Trophoblast cell (in vitro differentiated cells and primary cell): Measurements from ENCODE around the gene TENM4.

Source experiments
- DNase-seq, 2 donors: peaks; one replicate each; pipeline ENCODE4 v3.0.0-alpha.2; 2016
- H2AFZ ChIP-seq: 2 replicates; pipeline ENCODE4 v1.6.1; 2013; ENCODE audit warnings: low read length, moderate library complexity, mild to moderate bottlenecking; ENCODE audit not compliant: insufficient read depth, poor library complexity
- H2AK5ac ChIP-seq: 2 replicates; pipeline ENCODE4 v1.6.1; 2013; ENCODE audit warnings: mild to moderate bottlenecking, low read length
- H2BK120ac ChIP-seq: 2 replicates; pipeline ENCODE4 v1.6.1; 2013; ENCODE audit warnings: low read length, mild to moderate bottlenecking, moderate library complexity; ENCODE audit not compliant: insufficient read depth, poor library complexity
- H2BK12ac ChIP-seq: 2 replicates; pipeline ENCODE4 v1.6.1; 2013; ENCODE audit warnings: mild to moderate bottlenecking, low read length, moderate library complexity
- H2BK5ac ChIP-seq: 2 replicates; pipeline ENCODE4 v1.6.1; 2013; ENCODE audit warnings: low read length, low read depth, moderate library complexity, mild to moderate bottlenecking; ENCODE audit not compliant: poor library complexity
- H3K14ac ChIP-seq: 2 replicates; pipeline ENCODE4 v1.6.1; 2013; ENCODE audit warnings: mild to moderate bottlenecking, low read length
- H3K18ac ChIP-seq: 2 replicates; pipeline ENCODE4 v1.6.1; 2013; ENCODE audit warnings: mild to moderate bottlenecking, low read length
- H3K23ac ChIP-seq: 2 replicates; pipeline ENCODE4 v1.6.1; 2013; ENCODE audit warnings: low read length
- H3K27ac ChIP-seq: 2 replicates; pipeline ENCODE4 v1.5.1; 2013; ENCODE audit warnings: low read depth, mild to moderate bottlenecking, inconsistent platforms, low read length, moderate library complexity
- H3K27me3 ChIP-seq: 2 replicates; pipeline ENCODE4 v1.6.1; 2013; ENCODE audit warnings: inconsistent platforms, mild to moderate bottlenecking, low read length, moderate library complexity; ENCODE audit not compliant: insufficient read depth
- H3K36me3 ChIP-seq, 2 experiments: 1 replicate in 1 of 2; 2 replicates in 1 of 2; pipeline ENCODE4 v1.6.1; 2013; ENCODE audit warnings: low read length in 2 of 2, mild to moderate bottlenecking in 2 of 2, moderate library complexity in 1 of 2; ENCODE audit not compliant: insufficient read depth in 2 of 2, control insufficient read depth in 1 of 2
- H3K4ac ChIP-seq: 2 replicates; pipeline ENCODE4 v1.6.1; 2013; ENCODE audit warnings: low read depth, mild to moderate bottlenecking, low read length, moderate library complexity
- H3K4me1 ChIP-seq, 2 experiments: 1 replicate in 1 of 2; 2 replicates in 1 of 2; pipeline ENCODE4 v1.6.1; 2013; ENCODE audit warnings: low read length in 2 of 2, mild to moderate bottlenecking in 2 of 2, moderate library complexity in 1 of 2; ENCODE audit not compliant: insufficient read depth in 2 of 2, control insufficient read depth in 1 of 2
- H3K4me2 ChIP-seq: 2 replicates; pipeline ENCODE4 v1.6.1; 2013; ENCODE audit warnings: inconsistent platforms, mild to moderate bottlenecking, low read length, moderate library complexity
- H3K4me3 ChIP-seq: 2 replicates; pipeline ENCODE4 v1.5.1; 2013; ENCODE audit warnings: mild to moderate bottlenecking, low read depth, low read length, inconsistent platforms
- H3K79me1 ChIP-seq: one replicate; pipeline ENCODE4 v1.6.1; 2013; ENCODE audit warnings: low read length
- H3K79me2 ChIP-seq: 2 replicates; pipeline ENCODE4 v1.6.1; 2013; ENCODE audit warnings: low read length, mild to moderate bottlenecking; ENCODE audit not compliant: control insufficient read depth, insufficient read depth, poor library complexity
- H3K9ac ChIP-seq: 2 replicates; pipeline ENCODE4 v1.6.1; 2013; ENCODE audit warnings: mild to moderate bottlenecking, low read length
- H3K9me3 ChIP-seq: 2 replicates; pipeline ENCODE4 v1.6.1; 2013; ENCODE audit warnings: low read depth, mild to moderate bottlenecking, control low read depth, inconsistent platforms, low read length; ENCODE audit not compliant: insufficient read depth
- H4K12ac ChIP-seq: 2 replicates; pipeline ENCODE4 v1.6.1; 2013; ENCODE audit warnings: low read depth, mild to moderate bottlenecking, low read length, moderate library complexity
- H4K8ac ChIP-seq: 2 replicates; pipeline ENCODE4 v1.6.1; 2013; ENCODE audit warnings: low read depth, mild to moderate bottlenecking, low read length, moderate library complexity
- H4K91ac ChIP-seq: one replicate; pipeline ENCODE4 v1.6.1; 2013; ENCODE audit warnings: low read depth, mild to moderate bottlenecking, low read length, moderate library complexity
- WGBS: extraction: QIAGEN DNeasy Blood & Tissue Kit; methylation state at CpG from one replicate; pipeline ENCODE4 v1.1.7; 2013; ENCODE audit warnings: missing lambda C conversion rate; ENCODE audit not compliant: insufficient read length, insufficient coverage; ENCODE audit errors: extremely low coverage; 5-methylcytosine and 5-hydroxymethylcytosine counted together

TENM4 gene

DNA sequence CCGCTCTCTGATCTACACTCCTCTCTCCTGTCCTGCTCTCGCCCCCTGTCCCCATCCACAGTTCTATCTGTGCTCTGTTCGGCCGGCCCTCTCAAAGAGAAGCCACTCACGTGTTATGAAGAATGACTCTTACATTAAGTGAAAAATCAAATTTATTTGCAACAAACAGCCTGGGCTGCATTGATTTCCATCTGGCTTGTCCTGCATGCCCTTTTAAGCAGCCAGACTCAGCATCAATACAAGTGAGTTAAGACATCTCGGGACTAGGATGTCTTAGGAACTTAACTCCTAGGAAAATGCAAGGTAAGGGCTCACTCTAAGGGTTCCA, 373.5 kb downstream of the TENM4 start:
- Histone ChIP-seq H3K4me1 (peaks cover 0 to 4% of the 10 kb centered on the region in 2 experiments), H4K12ac (no peak overlapping the region), H2AK5ac (no peak overlapping the region), H3K27me3 (no peaks in the 10 kb centered on the region), H2BK12ac (no peak overlapping the region), H3K23ac (no peak overlapping the region), H4K91ac (no peak overlapping the region), H3K27ac (no peak overlapping the region), H3K9ac (no peak overlapping the region), H3K79me2 (no peaks in the 10 kb centered on the region), H3K18ac (no peak overlapping the region), H3K14ac (no peak overlapping the region), H3K4me2 (no peak overlapping the region), H3K36me3 (peaks cover 26 to 46% of the 10 kb centered on the region in 2 experiments), H3K4me3 (no peak overlapping the region), H2AFZ (no peak overlapping the region), H2BK5ac (no peak overlapping the region), H3K4ac (no peak overlapping the region), H3K9me3 (peaks cover 2% of the 10 kb centered on the region), H2BK120ac (no peak overlapping the region), H3K79me1 (no peaks in the 10 kb centered on the region), H4K8ac (no peak overlapping the region)
- no peak for DNase-seq
- no CpG with 5 or more reads among the region's 6 CpGs for WGBS

GRCh38 chr11:79066456-79067351, 374.1 kb downstream of the TENM4 start:
- H2BK120ac ChIP-seq: no peak overlapping the region
- H3K4me3 ChIP-seq: peak overlapping the region; percentile 27
- no peaks in the 10 kb centered on the region for H3K79me1 ChIP-seq
- H3K4ac ChIP-seq: no peak overlapping the region
- DNase-seq: no peak
- peaks cover 2% of the 10 kb centered on the region for H3K9me3 ChIP-seq
- no peak overlapping the region for H3K9ac ChIP-seq
- no peak overlapping the region for H3K14ac ChIP-seq
- WGBS: no CpG with 5 or more reads among the region's 28 CpGs
- H4K8ac ChIP-seq: no peak overlapping the region
- H4K12ac ChIP-seq: no peak overlapping the region
- no peak overlapping the region for H3K18ac ChIP-seq
- H2AFZ ChIP-seq: no peak overlapping the region
- H2AK5ac ChIP-seq: no peak overlapping the region
- no peak overlapping the region for H3K4me2 ChIP-seq
- no peak overlapping the region for H3K27ac ChIP-seq
- H3K36me3 ChIP-seq: peaks cover 26 to 44% of the 10 kb centered on the region in 2 experiments
- no peak overlapping the region for H3K23ac ChIP-seq
- H2BK5ac ChIP-seq: no peak overlapping the region
- no peaks in the 10 kb centered on the region for H3K79me2 ChIP-seq
- no peak overlapping the region for H4K91ac ChIP-seq
- H3K4me1 ChIP-seq: peaks cover 0 to 4% of the 10 kb centered on the region in 2 experiments
- no peaks in the 10 kb centered on the region for H3K27me3 ChIP-seq
- H2BK12ac ChIP-seq: no peak overlapping the region

GRCh38 chr11:79062814-79063762, 377.7 kb downstream of the TENM4 start:
- Histone ChIP-seq H2AK5ac (no peak overlapping the region), H3K4me3 (no peak overlapping the region), H3K27ac (no peak overlapping the region), H3K4ac (peak overlapping the region; percentile 21), H2BK5ac (no peak overlapping the region), H3K23ac (no peak overlapping the region), H3K4me1 (peaks cover 15 to 19% of the 10 kb centered on the region in 2 experiments), H4K91ac (peak overlapping the region; percentile 25), H3K9me3 (peaks cover 2% of the 10 kb centered on the region), H2AFZ (no peak overlapping the region), H3K36me3 (peaks cover 12 to 26% of the 10 kb centered on the region in 2 experiments), H3K18ac (peak overlapping the region; percentile 45), H3K14ac (peak overlapping the region; percentile 20), H3K9ac (no peak overlapping the region), H3K79me1 (no peaks in the 10 kb centered on the region), H2BK120ac (no peak overlapping the region), H3K79me2 (no peaks in the 10 kb centered on the region), H3K27me3 (no peaks in the 10 kb centered on the region), H2BK12ac (peak overlapping the region; percentile 8), H4K8ac (no peak overlapping the region), H3K4me2 (no peak overlapping the region), H4K12ac (no peak overlapping the region)
- DNase-seq: peak; percentile 10 to 52
- no CpG with 5 or more reads among the region's 16 CpGs for whole genome bisulfite sequencing

DNA sequence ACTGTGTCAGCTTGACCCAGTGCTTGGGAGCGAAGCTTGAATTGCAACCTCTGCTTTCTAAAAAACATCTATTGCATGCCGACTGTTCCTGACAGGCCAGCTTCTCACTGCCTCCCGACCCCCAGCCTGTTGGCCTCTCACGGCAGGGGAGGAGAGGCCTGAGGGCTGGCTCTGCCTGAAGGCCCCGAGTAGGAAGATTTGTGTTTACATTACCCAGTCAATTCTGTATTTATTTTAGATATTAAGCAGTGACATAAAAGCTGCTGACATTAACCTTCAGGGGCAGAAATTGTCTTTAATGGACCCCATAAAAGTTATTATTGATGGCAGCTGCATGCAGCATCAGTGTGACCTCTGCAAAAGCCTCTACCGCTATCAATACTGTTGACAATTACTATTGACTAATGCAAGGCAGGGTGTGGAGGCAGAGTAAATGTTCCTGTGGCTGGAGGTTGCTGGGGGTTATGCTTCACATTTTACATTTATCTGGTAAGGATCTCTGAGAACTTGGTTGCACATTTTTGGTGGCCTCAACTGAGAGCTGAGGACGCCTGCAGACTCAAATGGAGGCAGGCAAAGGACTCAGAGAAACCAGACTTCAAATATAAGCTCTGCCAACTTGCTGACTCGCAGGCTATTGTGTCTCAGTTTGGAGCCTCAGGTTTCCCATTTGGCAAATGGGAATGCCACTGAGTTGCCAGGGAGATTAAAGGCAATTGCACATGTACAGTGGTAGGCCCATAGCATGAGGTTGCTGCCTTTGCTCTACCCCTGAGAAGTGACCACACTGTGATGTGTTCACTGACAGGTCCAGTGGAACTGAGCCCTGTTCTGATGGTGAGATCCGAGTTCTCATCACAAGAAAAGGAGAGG, 380.5 kb downstream of the TENM4 start:
- no peaks in the 10 kb centered on the region for H3K79me2 ChIP-seq
- peaks cover 15 to 22% of the 10 kb centered on the region in 2 experiments for H3K4me1 ChIP-seq
- H2BK12ac ChIP-seq: peak overlapping the region; percentile 29
- WGBS: no CpG with 5 or more reads among the region's 9 CpGs
- H3K9me3 ChIP-seq: no peaks in the 10 kb centered on the region
- no peaks in the 10 kb centered on the region for H3K79me1 ChIP-seq
- H2BK120ac ChIP-seq: no peak overlapping the region
- DNase-seq: no peak
- peak overlapping the region; percentile 38 for H3K18ac ChIP-seq
- peak overlapping the region; percentile 30 for H3K14ac ChIP-seq
- H3K4me2 ChIP-seq: no peak overlapping the region
- peak overlapping the region; percentile 22 for H2BK5ac ChIP-seq
- H2AFZ ChIP-seq: no peak overlapping the region
- peak overlapping the region; percentile 37 for H3K27ac ChIP-seq
- H4K8ac ChIP-seq: no peak overlapping the region
- H3K23ac ChIP-seq: no peak overlapping the region
- H3K4me3 ChIP-seq: no peak overlapping the region
- H2AK5ac ChIP-seq: no peak overlapping the region
- peak overlapping the region; percentile 22 for H4K91ac ChIP-seq
- peaks cover 6 to 21% of the 10 kb centered on the region in 2 experiments for H3K36me3 ChIP-seq
- no peak overlapping the region for H3K9ac ChIP-seq
- H4K12ac ChIP-seq: no peak overlapping the region
- H3K4ac ChIP-seq: no peak overlapping the region
- no peaks in the 10 kb centered on the region for H3K27me3 ChIP-seq
